Activated CD4-positive, alpha-beta T cell treated with anti-CD3 and anti-CD28 coated beads, Interleukin-10, Interleukin-2, amounts not matched to agents 100 ng/mL and 50 ng/mL, durations not matched to agents 16 hours and 8 hours (primary cell): ENCODE measurements around the gene STIM2.

Experiments
- DNase-seq: peaks from one replicate; pipeline ENCODE4 v3.0.0-alpha.2; 2020

STIM2 gene

DNA sequence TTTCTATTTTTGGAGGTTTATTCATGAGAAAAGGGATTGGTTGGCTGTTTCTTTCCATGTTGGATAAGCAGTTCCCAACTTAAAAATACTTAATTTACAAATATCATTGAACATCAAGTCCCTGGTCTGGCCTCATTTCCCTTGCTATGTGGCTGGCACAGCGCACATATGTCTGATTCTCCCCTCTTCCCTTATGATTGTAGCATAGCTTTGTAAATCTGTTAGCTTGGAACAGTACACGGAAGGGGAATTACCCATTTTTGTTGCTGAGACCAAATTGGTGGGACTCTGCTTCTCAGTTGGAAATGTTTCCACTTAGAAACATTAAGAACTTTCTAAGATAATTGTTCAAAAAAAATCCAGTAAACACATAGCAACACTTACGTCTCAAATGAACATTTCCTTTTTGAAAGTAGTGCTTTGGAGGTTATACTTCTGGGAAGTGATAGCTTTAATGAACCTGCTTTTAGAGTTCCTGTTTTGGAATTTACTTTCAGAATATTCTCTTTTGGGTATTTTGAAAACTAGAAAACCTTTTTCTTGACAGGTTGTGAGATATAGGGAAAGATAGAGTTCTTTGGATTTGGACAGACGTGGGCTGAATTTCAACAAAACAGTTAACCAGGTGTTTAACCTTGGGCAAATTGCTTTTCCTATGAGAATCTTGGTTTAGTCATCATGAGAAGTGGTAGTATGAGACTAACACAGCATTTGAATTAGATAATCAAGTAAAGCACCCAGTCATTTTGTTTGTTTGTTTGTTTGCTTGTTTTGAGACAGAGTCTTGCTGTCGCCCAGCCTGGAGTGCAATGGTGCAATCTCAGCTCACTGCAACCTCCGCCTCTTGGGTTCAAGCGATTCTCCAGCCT lies 47.3 kb downstream of the STIM2 start:
- DNase-seq, result peak; percentile 35

DNA sequence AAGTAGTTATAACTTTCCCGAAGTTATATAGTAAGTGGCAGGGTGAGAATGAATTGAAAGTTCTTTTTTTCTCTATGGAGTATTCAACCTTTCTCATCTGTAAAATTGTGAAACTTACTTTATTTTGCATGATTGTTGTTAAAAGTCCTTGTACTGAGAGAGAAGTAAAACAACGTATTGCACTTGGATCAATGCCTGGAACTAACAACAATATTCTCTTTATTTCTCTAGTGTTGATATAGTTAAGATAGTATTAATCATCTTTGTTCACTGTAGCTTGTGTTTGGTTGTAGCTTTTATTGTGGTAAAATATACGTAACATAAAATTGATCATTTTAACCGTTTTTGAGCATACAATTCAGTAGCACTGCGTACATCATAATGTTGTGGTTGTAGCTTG lies 48.7 kb downstream of the STIM2 start:
- no peak for DNase-seq

DNA sequence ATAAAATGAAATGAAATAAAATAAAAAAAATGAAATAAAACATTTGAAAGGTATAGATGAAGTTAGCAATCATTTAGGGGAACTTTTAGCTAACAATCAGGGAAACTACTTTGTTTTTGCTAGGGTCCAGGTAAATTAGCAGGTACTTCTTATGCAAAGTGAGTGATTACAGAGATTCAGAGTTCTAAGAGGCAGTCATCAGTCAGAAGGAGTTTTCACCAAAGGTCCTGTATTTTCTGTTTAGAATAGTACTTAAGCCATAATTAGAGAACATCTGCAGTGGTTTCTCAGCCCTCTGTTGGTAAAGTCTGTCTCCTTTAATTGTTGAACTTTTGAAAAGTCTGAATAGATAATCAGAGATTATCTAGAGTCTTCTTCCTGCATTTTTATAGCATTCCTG lies 50.6 kb downstream of the STIM2 start:
- DNase-seq, result no peak

DNA sequence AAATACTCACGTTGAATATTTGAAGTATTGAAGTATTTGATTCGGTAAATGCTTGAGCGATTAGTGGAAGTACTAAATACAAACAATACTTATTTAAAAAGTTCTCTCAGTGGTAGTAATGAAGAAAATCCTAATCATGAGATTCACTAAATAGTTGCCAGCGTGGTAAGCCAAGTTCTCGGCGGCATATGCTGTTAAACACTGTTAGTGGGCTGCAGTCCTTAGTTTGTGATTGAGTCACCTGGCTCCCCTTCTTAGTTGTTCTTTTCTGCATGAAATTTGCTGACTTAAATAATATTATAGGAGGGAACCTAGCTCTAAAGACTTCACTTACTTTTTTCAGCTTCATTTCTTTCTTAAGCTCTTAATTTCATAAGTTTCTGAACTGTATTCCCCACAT lies 51.4 kb downstream of the STIM2 start:
- DNase-seq, result no peak

DNA sequence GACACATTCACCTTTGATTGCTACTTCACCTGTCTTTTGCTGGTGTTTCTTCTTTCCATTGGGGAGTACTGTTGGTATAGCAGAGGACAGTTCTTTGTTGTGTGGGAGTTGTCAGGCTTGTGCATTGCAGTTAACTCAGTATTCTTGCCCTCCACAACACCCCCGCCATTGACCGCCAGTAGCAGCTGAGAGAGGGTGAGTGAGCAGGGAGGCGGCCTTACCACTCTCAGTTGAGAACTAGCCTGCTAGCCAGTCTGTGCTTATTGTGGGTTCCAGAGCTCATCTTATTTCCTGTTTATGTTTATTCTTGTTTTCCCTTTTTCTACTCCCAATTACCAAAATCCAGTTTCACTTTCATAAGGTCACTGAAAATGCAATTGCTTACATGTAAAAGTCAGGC lies 52.2 kb downstream of the STIM2 start:
- DNase-seq, result no peak

DNA sequence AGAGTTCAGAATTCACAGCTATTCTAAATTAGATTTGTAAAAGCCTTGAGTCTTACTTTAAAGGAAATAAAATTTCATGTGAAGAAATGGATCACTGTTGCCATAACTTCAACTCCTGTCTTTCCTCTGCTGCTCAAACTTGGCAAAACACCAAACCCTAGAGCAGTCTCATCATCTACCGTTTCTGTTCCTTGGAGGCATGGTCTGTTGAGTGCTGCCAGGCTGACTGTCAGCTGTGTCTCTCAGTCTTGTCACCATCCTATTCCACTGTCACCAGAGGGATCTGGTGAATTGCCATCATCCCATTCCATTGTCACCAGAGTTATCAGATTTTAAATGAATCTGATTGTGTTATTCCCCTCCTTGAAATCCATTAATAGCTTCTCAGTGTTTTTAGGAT lies 55.6 kb downstream of the STIM2 start:
- DNase-seq, result no peak

DNA sequence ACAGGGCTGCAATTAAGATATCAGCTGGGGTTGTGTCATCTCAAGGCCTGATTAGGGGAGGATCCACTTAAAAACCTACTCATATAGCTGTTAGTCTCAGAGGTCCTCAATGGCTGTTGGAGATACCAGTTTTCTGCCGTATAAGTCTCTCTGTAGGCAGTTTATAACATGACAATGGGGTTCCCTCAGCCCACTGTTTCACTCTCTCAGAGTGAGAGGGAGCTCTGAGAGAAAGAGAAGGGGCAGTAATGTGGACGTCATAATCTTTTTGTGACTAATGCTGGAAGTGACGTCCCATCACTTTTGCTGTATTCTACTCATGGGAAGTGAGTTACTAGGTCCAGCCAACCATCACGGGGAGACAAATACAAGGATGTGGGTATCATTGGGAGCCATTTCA lies 70.3 kb downstream of the STIM2 start:
- no peak for DNase-seq

DNA sequence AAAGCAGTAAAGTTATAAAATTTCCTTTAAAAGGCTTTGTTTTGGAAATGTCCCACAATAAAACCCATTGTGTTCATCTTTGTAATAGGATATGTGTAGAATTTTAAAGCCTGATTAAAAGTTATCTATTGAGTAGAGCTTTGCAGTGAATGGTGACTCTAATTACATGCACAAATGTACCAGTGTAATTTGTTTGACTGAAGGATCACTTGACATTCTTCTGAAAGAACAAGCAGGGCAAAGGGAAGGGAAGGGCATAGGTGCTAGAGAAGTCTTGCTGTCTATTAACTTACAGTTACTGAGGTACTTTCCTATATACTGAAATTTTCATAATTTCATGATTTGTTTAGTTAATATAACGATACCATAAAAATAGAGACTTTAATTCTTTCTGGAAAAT lies 70.8 kb downstream of the STIM2 start:
- DNase-seq, result no peak

DNA sequence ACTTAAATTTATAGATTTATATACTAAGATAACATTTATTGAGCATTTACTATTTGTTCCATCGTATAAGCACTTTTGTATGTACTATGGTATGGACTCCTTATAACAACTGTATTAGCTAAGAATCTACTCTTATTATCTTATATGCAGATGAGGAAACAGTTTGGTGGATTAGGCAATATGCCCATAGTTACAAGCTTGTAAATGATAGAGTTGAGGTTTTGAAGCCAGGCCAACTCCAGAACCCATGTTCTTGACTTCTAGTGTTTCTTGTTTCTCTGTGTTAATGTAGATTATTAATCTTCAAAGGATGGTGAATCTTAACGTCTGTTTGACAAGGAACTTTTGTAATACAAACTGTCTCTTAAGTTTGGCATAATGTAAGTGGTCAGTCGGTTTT lies 71.3 kb downstream of the STIM2 start:
- no peak for DNase-seq

DNA sequence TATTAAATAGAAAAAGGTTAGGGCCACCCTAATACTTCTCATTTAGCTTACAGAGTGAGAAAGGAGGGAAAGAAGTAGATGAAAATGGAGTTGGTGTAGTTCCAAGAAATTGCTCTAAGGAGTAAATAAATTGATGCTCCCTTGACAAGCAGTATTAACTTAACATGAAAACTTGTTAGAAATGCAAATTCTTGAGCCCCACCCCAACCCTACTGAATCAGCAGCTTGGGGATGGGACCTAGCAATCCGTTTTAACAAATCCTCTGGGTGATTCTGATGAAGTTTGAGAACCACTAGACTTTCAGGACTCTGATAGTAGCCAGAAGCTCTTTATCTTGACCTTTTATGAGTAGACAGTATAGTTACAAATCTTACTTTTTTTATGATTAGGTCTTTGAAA lies 74.8 kb downstream of the STIM2 start:
- no peak for DNase-seq

DNA sequence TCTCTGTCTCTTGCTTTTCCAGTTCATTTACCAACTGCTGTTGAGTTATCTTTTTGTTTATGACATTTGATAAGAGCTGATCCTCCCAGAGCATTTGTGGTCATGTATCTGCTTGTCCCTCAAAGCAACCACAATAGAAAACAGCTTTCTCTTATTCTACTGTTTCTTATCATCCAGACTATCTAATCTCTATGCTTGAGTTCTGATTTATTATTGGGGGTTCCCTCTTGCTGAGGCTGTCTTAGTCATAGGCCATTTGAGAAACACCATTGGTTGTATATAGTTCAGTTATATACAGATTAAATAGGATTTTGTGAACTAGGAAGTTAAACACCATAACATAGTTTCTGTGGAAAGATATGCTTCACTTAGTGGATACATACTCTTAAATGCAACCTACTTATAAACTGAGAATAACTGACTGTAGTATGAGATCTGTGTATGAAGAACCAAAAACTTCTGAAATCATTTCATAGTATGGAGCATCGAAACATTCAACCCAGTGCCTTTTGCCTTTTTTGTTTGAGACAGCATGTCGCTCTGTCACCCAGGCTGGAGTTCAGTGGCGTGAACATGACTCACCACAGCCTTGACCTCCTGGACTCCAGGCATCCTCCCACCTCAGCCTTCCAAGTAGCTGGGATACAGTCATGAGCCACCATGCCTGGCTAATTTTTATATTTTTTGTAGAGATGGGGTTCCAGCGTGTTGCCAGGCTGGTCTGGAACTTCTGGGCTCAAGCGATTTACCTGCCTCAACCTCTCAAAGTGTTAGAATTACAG lies 75.8 kb downstream of the STIM2 start:
- no peak for DNase-seq

DNA sequence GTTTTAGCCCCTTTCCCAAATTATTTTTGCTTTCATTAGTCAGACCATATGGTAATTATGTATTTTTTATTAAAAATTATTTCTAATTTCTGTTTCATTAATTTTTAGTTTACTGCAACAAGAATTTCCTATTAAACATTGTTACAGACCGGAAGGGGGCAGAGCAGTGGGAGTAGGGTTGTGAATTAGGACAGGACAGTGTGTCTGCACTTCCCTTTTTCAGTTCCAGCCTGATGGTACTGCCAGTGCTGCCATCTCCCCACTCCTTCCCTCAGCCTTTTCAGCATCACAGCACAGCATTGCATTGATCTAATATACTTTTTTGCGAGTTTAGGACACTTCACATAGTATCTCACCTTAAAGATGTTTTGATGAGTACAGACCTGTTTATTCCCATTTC lies 76.5 kb downstream of the STIM2 start:
- no peak for DNase-seq

DNA sequence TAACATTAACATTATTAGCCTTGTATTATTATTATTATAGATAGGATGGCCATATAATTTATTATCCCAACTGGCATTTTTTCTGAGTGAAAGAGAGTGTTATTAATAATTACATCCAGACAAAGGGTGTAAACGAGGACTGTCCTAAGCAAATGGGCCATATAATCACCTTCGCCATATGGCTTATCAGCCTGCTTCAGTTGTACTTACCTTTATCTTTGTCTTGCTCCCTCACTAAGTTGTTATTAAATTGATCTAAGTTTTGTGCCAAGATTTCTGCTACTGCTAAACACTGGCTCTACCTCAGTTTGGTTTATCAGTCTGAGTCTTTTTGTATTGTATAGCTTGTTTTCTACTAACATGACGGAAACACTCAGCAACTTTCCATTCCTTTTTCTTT lies 76.9 kb downstream of the STIM2 start:
- DNase-seq, result no peak

DNA sequence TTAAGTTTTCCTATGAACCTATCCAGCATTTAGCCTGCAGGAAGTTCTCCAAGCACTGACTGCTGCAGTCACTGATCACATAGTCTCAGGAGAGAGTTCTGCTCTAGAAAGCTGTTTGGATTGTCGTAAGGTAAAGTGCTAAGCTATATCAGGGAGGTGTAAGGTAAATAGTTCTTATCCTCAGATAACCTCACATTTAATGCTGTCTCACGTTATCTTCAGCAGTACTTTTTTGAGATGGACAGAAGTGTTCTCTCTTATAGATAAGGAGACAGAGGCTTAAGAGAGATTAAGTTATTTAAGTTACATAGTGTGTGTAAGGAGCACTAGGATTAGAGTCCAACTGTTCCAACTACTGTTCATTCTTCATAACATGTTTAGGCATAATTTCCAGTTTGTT lies 77.9 kb downstream of the STIM2 start:
- DNase-seq, result no peak

DNA sequence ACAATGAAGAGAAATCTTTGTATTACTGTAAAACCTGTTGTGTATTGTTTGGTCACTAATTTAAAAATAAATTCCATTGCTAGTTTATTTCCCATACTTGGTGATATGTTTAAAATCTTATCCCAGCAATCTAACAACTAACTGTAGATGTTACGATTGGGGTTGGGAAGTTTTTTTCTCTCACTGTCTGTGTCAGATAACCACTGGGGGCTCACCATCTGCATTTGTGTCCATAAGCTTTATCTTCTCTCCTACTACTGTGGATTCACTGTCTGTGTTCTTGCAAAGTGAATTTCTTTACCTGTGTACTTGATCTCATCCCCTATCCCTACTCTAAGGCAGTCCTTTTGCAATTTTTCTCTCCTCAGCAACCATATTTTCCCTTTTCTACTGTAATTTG lies 81.3 kb downstream of the STIM2 start:
- no peak for DNase-seq

DNA sequence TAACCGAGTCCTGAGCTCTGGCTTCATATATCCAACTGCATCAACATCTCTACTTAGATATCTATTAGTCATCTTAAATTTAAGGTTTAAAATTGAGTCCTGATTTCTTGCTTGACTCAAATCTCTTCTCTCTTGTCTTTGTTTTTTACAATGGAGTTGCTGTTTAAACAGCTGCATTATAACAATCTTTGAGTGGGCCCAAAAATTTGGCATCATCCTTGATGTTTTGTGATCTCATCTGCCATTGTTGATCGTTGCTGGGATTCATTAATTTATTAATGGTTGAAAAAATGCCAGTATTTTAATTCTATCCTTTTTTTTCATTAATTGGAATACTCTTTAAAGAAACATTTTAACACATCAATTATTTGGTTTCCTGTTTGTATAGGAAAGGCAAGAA lies 82.2 kb downstream of the STIM2 start:
- no peak for DNase-seq

DNA sequence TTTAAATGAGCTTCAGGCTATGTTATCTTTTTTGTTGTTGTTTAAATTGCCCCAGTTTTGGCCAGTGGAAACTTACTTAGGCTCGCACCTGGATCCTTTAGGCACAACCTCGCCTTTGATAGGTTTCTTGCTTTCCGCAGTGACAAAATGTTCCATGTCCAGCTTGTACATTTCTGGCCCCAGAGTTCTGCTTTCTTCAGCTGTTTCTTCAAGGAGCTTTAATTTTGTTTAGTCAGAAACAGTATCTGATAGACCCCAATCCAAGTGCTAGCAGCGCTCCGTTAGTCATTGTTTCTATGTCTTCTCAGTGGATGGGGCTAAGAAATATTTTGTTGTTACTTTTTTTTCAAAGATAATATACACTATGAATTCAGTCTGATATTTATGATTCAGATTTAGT lies 82.8 kb downstream of the STIM2 start:
- no peak for DNase-seq

DNA sequence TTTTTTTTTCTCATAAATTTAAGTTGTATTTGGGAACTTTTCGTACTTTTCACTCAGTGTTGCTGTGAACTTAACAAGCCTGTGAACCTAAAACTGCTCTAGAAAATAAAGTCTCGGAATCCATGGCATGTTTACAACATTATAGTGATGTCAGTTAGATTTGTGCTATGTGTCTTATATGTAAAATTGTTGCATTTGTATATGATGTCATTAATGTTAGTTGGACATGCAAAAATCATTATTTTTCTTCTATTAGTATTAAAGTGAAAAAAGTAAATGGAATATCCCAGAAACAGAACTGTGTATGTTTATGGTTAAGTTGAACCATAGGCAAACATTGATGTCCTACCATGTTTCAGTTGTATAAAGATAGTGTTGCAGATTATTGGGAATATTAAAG lies 85.2 kb downstream of the STIM2 start:
- DNase-seq, result no peak

DNA sequence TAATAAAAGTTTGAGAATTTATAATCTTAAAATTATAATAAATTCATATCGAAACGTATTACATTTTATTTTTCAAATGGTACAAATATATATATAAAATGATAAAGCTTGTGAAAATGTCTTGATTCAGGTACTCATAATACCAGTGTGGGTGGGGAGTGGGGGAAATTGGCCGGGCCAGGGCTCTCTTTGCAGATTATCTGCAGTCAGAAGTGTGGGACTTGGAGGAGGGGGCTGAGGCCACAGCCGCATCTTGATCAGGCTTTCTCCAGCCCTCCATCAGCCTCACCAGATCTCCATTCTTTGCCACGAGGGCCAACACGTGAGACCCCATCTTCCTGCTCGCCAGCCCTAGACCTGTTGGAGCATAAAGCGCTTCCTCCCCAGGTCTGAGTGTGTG lies 86.7 kb downstream of the STIM2 start:
- DNase-seq, result no peak

DNA sequence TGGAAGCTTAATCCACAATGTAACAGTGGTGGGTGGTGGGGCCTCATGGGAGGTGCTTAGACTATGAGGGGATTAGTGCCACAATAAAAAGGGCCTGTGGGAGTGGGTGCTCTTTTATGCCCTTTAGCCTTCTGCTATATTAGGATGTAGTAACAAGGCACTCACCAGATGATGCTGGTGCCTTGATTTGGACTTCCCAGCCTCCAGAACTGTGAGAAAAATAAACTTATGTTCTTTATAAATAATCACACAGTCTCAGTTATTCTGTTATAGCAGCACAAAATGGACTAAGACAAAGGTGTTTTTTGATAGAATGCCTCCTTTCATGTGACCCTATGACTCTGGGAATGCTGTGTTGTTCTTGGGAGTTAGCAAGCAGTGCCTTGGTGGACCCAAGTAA lies 89.8 kb downstream of the STIM2 start:
- DNase-seq, result no peak

DNA sequence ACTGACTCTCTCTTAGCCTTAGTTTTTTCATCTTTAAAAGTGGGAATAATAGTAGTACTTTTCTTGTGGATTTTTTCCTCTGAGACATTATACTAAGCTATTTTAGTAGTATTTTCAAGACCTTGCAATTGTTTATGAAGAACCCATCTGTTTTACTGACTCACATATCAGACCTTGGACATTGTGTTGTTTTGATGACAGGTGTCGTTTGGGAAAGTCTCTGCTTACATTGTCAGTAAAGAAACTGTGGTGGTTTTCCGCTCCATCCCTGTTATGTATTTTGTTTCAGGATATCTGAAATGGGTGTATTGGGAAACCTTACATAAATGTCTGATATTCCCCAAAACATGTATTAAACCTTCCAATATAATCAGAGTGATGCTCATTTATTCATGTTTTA lies 92.2 kb downstream of the STIM2 start:
- DNase-seq, result no peak

DNA sequence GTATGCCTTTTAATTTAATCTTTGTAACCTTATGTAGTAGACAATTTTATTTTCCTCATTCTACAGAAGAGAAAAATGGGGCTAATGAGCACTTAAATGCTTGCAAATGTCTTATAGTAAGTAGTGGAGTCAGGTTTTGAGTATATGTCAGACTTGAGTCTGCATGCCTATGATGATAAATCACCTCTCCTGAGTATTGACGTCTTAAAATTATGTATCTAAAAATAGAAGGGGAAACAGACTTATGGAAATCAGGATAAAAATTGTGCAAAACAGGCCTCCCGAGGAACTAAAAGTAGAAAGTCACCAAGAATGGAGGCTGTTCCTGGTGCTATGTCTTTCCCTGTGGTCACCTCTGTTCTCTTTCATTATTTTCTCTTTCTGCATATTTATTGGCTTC lies 92.7 kb downstream of the STIM2 start:
- DNase-seq, result no peak

DNA sequence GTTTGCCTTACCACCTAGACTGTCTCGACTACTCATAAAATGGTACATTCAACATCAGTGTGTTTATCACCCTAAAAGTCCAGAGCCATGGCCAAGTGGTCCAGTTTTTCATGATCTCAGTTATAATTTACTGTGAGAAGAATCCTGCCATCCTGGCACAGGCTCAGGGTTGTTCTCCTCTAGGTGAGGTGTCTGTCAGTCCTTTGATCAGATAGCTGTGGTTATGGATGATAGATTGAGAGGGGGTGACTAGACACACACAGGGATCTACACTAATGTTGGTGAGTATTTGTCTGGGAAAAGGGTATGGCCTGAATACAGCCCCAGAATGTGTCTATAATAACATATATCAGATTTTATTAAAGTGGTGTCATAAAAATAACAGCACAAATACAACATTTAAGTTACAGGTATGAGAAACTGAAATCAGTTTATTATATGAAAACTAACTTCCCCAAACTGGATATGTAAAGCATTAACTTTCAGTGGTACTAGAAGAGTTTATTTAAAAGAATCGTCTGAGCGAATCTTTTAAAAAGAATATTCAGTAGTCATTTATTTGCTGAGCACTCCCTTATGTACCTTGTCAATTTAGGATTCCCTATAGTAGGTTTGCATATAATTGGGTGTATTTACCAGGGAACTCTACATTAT lies 93.3 kb downstream of the STIM2 start:
- DNase-seq, result no peak

DNA sequence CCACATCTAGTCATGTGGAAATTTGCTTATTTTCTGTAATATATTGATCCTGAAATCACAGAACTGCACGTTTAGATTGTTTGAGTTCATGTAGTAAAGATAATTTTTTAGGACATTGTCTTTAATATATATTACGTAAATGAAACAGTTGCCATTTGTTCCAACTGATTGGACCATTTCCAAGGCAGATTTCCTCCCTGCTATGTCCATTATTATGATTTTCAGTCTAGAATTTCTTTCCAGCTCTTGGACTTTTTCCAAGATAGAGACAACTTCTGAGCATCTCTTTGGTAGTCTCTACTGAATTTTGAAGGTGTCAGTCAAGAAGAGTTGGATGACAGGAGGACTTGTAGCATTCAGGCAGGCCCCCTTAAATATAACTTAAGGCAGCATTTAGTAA lies 94.6 kb downstream of the STIM2 start:
- no peak for DNase-seq
